ENCODE results near the gene AGPAT4. TPM values are rescaled to one million over a fixed set of nuclear protein-coding genes. Genes with fewer than 3 reads are reported as not detected.

The AGPAT4 gene
- total RNA-seq, 1 experiment from 2014 or later, result 9.2 TPM

- H3K36me3 Mint-ChIP-seq (ENCODE audit: insufficient read depth, unreplicated experiment), result no peaks in the 10 kb centered on the region
- H3K27me3 Mint-ChIP-seq (ENCODE audit: insufficient read depth, unreplicated experiment), result no peaks in the 10 kb centered on the region
- Histone ChIP-seq H3K27me3 (replicated peaks; ENCODE audit: control insufficient read depth, insufficient read depth, low read length) (no peaks in the 10 kb centered on the region), H3K36me3 (ENCODE audit: control insufficient read depth, insufficient read depth, low read length) (no peaks in the 10 kb centered on the region), H3K9me3 (no peaks in the 10 kb centered on the region), H3K4me1 (no peaks in the 10 kb centered on the region), H3K4me3 (ENCODE audit: low read depth, low read length) (no peak overlapping the region)
- ChIA-PET CTCF (no interaction called here), POLR2A (no interaction called here)
- no TSS peak for BruUV-seq (replicated peaks)
- no peak for DNase-seq
- no peak for TF ChIP-seq CTCF (IDR thresholded peaks at IDR 0.05; ENCODE audit: insufficient read depth in 1 of 2, low read depth in 1 of 2, low read length in 1 of 2, severe bottlenecking in 1 of 2, unreplicated experiment in 1 of 2)
- H3K4me1 Mint-ChIP-seq (ENCODE audit: low read depth, unreplicated experiment), result peaks cover 9% of the 10 kb centered on the region
- no peak overlapping the region for H3K4me3 Mint-ChIP-seq (ENCODE audit: unreplicated experiment)
- H3K27ac Mint-ChIP-seq (ENCODE audit: unreplicated experiment), result no peak overlapping the region
- intact Hi-C loops (cut with micrococcal nuclease; ENCODE audit: unreplicated experiment), result no loop called here
- peaks cover 11% of the 10 kb centered on the region for H3K9me3 Mint-ChIP-seq (ENCODE audit: unreplicated experiment)
Observed at GRCh38 chr6:161223646-161224045, 50.2 kb downstream of the AGPAT4 start.

- no peak overlapping the region for H3K27ac Mint-ChIP-seq (ENCODE audit: unreplicated experiment)
- no peak for TF ChIP-seq CTCF (IDR thresholded peaks at IDR 0.05; ENCODE audit: insufficient read depth in 1 of 2, low read depth in 1 of 2, low read length in 1 of 2, severe bottlenecking in 1 of 2, unreplicated experiment in 1 of 2)
- no peaks in the 10 kb centered on the region for H3K27me3 ChIP-seq (replicated peaks; ENCODE audit: control insufficient read depth, insufficient read depth, low read length)
- intact Hi-C loops (cut with micrococcal nuclease; ENCODE audit: unreplicated experiment), result no loop called here
- CTCF ChIA-PET, result no interaction called here
- no peaks in the 10 kb centered on the region for H3K36me3 Mint-ChIP-seq (ENCODE audit: insufficient read depth, unreplicated experiment)
- no peaks in the 10 kb centered on the region for H3K27me3 Mint-ChIP-seq (ENCODE audit: insufficient read depth, unreplicated experiment)
- POLR2A ChIA-PET, result no interaction called here
- peaks cover 11% of the 10 kb centered on the region for H3K9me3 Mint-ChIP-seq (ENCODE audit: unreplicated experiment)
- H3K4me3 ChIP-seq (ENCODE audit: low read depth, low read length), result no peak overlapping the region
- BruUV-seq (replicated peaks), result no TSS peak
- H3K4me1 Mint-ChIP-seq (ENCODE audit: low read depth, unreplicated experiment), result peaks cover 7% of the 10 kb centered on the region
- H3K36me3 ChIP-seq (ENCODE audit: control insufficient read depth, insufficient read depth, low read length), result no peaks in the 10 kb centered on the region
- no peak for DNase-seq
- H3K4me3 Mint-ChIP-seq (ENCODE audit: unreplicated experiment), result no peak overlapping the region
- H3K9me3 ChIP-seq, result no peaks in the 10 kb centered on the region
- H3K4me1 ChIP-seq, result no peaks in the 10 kb centered on the region
Observed at GRCh38 chr6:161222706-161223234, 51.1 kb downstream of the AGPAT4 start.

- TF ChIP-seq CTCF (IDR thresholded peaks at IDR 0.05; ENCODE audit: insufficient read depth in 1 of 2, low read depth in 1 of 2, low read length in 1 of 2, severe bottlenecking in 1 of 2, unreplicated experiment in 1 of 2), result no peak
- no peak for DNase-seq
- Mint-ChIP-seq H3K36me3 (ENCODE audit: insufficient read depth, unreplicated experiment) (peaks cover 2% of the 10 kb centered on the region), H3K4me3 (ENCODE audit: unreplicated experiment) (no peak overlapping the region), H3K27me3 (ENCODE audit: insufficient read depth, unreplicated experiment) (no peaks in the 10 kb centered on the region), H3K9me3 (ENCODE audit: unreplicated experiment) (peaks cover 9% of the 10 kb centered on the region), H3K4me1 (ENCODE audit: low read depth, unreplicated experiment) (peaks cover 7% of the 10 kb centered on the region), H3K27ac (ENCODE audit: unreplicated experiment) (no peak overlapping the region)
- BruUV-seq (replicated peaks), result no TSS peak
- H3K36me3 ChIP-seq (ENCODE audit: control insufficient read depth, insufficient read depth, low read length), result no peaks in the 10 kb centered on the region
- H3K27me3 ChIP-seq (replicated peaks; ENCODE audit: control insufficient read depth, insufficient read depth, low read length), result no peaks in the 10 kb centered on the region
- H3K4me1 ChIP-seq, result no peaks in the 10 kb centered on the region
- POLR2A ChIA-PET, result no interaction called here
- H3K4me3 ChIP-seq (ENCODE audit: low read depth, low read length), result no peak overlapping the region
- intact Hi-C loops (cut with micrococcal nuclease; ENCODE audit: unreplicated experiment), result no loop called here
- H3K9me3 ChIP-seq, result no peaks in the 10 kb centered on the region
- CTCF ChIA-PET, result no interaction called here
Observed at GRCh38 chr6:161220346-161220745, 53.5 kb downstream of the AGPAT4 start.
